Islet precursor cell (in vitro differentiated cells): ENCODE measurements around the gene WWP2.
"Not testable (repeated sequence)": the region's sequence is repeated elsewhere in the genome, so short reads cannot be mapped to it uniquely, and the experiment has no call there.

Experiments
- DNase-seq: peaks from one replicate; pipeline ENCODE4 v3.0.0-alpha.2; 2018

WWP2 gene

GRCh38 chr16:69747115-69747514 is 15.0 kb upstream of the WWP2 start:
- peak; percentile 60 for DNase-seq

- no peak for DNase-seq
These were observed 13.3 kb upstream of the WWP2 start for GRCh38 chr16:69748694-69749345.

- DNase-seq = no peak
These were observed 8.0 kb upstream of the WWP2 start for GRCh38 chr16:69754143-69754468.

DNA sequence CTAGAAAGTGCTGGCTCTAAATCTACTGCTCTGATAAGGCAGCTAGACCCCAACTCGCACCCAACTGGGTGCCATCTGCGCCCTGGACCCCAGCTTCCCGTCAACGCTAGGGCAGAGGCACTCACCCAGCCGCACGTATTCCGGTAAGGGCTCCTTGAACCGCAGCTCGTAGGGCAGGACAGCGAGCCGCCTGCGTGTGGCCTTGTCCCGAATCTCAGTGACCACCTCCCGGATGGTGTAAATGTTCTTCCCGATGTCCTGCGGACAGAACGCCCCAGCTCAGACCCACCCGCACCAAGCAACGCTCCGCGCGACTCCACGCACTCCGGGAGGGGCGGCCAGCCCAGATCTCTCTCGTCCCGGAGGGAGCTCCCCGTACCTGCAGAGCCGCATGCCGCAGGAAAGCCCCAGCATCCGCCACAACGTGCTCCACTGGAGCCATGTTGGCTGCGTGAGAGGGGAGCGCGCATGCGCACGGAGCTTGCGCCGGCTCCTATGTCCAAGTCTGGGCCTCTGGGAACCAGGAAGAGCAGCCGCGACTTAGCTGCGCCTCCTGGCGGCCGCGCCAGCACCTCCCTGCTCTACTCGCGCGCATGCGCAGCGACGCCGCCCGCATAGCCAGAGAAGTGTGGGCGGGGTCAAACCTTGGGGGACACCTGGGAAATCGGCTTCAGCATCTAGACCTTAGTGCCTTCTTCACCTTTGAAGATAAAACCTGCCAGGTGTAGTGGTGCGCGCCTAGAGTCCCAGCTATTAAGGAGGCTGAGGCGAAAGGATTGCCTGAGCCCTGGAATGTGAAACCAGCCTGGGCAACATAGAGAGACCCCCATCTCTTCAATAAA is 7.4 kb upstream of the WWP2 start, which contains the start of gene NOB1:
NOB1 (minus strand) TSS at position 458 of the 842 bp plus-strand sequence; CDS start at position 442, 16 bp downstream.
- DNase-seq = peak; percentile 98

DNA sequence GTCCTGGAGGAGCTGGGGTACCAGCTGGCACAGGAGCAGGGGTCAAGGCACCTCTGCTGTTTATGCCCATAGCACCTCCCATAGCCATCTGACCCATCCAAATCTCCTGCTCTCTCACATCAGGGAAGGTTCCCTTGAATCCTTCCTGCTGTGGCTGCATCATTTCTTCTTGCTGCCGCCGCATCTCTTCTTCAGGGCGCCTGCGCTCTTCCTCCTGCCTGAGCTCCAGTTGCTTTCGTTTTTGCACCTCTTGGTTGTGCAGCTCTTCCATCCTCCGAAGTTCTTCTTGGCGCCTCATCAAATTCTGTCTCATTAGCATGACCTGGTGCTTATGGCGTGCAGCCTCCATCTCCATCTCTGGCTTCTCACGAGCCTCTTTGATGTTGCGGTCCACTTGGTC is 5.4 kb upstream of the WWP2 start:
- DNase-seq = no peak

GRCh38 chr16:69757375-69757774 is 4.8 kb upstream of the WWP2 start:
- DNase-seq = not testable (repeated sequence)

GRCh38 chr16:69762814-69763598 is 874 bp downstream of the WWP2 start:
- DNase-seq = no peak

GRCh38 chr16:69763599-69763942 is 1.4 kb downstream of the WWP2 start:
- no peak for DNase-seq

DNA sequence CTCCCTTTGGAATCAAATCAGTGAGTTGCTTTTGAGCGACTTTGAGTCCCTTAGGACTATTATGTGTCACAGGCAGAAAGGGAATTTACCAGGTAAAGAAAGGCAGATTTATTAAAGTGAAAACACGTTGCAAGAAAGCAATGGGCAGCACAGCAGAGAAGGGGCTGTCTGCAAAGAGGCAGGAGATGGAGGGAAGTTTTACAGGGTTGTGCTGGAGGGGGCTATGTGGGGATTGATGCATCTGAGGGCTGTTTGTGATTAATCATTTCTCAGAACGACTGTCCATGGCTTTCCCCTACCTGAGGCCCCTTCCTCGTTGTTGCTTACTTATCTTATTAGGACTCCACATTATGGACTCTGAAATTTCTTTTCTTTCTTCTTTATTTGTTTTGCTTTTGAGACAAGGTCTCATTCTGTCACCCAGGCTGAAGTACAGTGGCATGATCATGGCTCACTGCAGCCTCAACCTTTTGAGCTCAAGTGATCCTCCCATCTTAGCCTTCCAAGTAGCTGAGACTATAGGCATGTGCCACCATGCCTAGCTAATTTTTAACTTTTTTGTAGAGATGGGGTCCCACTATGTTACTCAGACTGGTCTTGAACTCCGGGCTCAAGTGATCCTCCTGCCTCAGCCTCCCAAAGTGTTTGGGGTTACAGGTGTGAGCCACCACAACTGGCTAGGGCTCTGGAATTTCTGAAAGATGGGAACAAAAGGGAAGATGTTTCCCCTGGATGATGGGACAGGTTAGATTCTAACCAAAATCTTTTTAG is 5.5 kb downstream of the WWP2 start:
- no peak for DNase-seq

DNA sequence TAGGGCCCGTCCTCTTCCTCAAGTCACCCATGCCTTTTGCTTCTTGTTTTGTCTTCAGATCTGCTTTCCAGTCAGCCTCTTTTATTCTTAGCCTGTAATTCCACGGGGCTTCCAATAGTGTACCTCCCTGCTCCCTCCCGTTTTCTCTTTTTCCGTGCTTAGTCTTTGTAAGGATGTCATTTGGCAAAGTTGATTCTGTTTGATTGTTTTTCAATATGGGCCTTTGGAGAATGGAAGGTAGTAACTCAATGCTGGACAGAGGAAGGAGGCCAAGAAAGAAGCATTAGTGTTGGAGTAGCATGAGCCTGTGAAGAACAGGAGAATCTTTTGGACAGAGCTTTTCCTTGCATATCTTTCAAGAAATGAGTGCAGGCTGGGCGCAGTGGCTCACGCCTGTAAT is 6.5 kb downstream of the WWP2 start:
- DNase-seq = no peak

DNA sequence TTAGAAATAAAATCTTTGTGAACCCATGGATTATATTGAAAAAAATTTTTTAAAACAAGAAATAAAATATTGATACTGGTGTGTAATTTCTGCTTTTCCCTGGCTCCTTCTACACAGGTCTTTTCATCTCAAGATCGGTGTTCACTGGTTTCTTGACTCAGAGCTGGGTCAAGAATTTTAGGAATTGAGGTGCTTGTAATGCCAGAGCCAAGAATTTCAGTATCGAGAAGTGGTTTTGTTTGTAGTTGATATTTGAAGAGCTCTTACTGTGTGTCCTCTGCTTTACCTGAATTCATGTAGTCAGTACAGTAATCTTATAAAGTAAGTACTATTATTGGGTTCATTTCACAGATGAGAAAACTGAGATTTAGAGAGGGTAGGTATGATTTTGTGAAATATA is 7.3 kb downstream of the WWP2 start:
- no peak for DNase-seq

- DNase-seq = no peak
These were observed 9.5 kb downstream of the WWP2 start for GRCh38 chr16:69771651-69771967.

GRCh38 chr16:69773260-69773947 is 11.3 kb downstream of the WWP2 start:
- no peak for DNase-seq

DNA sequence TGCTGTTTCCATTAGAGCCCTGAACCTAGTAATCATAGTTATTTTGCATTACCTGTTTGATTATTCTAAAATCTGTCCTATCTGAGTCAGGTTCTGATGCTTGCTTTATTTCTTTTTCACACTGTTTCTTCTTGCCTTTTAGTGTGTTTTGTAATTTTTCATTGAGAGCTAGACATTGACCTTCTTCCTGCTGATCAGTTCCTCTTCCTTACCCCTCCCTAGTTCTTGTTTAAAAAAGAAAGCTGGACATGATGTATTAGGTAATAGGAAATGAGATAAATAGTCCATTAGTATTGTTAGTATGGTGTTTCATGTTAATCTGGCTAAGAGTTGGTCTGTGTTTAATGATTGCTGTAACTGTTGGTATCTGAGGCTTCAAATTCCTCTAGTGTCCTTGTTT is 13.4 kb downstream of the WWP2 start:
- DNase-seq = no peak

DNA sequence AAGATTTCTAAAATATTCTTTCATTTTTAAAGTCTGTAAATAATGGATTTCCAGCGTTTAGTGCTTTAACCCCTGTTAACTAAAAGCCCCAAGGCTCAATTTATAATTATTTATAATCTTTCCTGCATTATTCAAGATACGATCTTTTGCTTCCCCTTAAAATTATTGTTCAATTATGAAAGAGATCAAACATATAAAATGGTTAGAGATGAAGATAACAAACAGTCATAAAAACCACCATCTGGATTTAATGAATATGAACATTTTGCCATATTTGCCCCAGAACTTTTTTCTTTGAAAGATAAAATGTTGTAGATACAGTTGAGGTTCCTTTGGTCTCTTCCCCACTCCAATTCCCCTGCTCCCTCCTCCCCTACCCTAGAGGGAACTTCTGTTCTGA is 17.6 kb downstream of the WWP2 start:
- DNase-seq = no peak

- DNase-seq = no peak
These were observed 19.0 kb downstream of the WWP2 start for GRCh38 chr16:69781118-69781517.

DNA sequence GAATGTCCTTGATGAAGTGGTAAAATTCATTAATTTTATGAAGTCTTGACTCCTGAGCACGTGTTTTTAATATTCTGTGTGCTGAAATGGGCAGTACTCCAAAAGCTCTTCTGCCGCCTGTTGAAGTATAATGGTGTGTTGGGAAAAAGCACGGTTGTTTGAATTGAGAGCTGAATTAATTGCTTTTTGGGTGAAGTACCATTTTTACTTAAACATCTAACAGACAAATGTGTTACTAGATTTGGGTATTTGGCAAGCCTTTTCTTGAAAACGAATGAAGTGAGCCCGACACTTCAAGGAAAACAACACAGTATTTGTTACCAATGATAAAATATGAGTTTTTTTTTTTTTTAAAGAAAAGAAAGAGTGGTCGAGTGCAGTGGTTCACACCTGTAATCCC is 22.5 kb downstream of the WWP2 start:
- no peak for DNase-seq

DNA sequence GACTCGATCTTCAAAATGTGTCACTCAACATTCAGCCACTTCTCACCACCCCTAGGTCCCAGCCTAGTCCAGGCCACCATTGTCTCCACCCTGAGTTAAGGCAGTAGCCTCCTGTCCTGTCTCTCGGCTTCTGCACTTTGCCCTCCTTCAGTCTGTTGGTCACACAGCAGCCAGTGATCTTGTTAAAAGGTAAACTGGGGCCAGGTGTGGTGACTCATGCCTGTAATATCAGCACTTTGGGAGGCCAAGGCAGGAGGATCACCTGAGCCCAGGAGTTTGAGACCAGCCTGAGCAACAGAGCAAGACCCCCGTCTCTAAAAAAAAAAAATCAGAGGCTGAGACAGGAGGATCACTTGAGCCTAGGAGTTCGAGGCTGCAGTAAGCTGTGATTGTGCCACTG is 25.8 kb downstream of the WWP2 start:
- DNase-seq = no peak

- DNase-seq = not testable (repeated sequence)
These were observed 29.3 kb downstream of the WWP2 start for GRCh38 chr16:69791391-69791847.

DNA sequence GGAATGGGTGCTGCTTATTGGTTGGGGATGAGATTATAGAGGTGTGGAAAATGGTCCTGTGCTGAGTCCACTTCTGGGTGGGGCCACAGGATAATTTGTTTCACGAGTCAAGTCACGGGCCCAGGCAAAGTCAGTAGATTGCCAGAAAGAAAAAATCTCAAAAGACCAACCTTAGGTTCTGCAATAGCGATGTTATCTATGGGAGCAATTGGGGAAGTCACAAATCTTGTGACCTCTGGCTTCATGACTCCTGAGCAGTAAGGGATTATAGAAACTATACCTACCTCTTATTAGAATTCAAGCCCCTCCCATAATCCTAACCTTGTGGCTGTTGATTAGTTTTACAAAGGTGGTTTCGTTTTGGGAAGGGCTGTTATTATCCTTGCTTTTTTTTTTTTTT is 31.4 kb downstream of the WWP2 start:
- no peak for DNase-seq

GRCh38 chr16:69794486-69794885 is 32.4 kb downstream of the WWP2 start:
- DNase-seq = no peak

GRCh38 chr16:69796285-69797118 is 34.4 kb downstream of the WWP2 start:
- no peak for DNase-seq
